Measurements from ENCODE around the gene FN3KRP. TPM values are rescaled to one million over a fixed set of nuclear protein-coding genes. Genes with fewer than 3 reads are reported as not detected.

The FN3KRP gene, protein sequence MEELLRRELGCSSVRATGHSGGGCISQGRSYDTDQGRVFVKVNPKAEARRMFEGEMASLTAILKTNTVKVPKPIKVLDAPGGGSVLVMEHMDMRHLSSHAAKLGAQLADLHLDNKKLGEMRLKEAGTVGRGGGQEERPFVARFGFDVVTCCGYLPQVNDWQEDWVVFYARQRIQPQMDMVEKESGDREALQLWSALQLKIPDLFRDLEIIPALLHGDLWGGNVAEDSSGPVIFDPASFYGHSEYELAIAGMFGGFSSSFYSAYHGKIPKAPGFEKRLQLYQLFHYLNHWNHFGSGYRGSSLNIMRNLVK
- total RNA-seq (10 to 100 TPM; 26.3 to 29.4 TPM), polyA plus RNA-seq (ENCODE audit: insufficient read length in 2 of 2) (10 to 100 TPM; 54.1 to 59.4 TPM)
- long read RNA-seq, donor 1, transcript FN3KRP-201 (6 exons, 1,849 nt), result major isoform, 16 of 17 reads
- long read RNA-seq, donor 1, partial matches to known transcripts, result 0 of 17 reads
- long read RNA-seq, donor 1, other reads (novel, unspliced or antisense), result 0 of 17 reads
- long read RNA-seq, donor 2, transcript FN3KRP-201 (6 exons, 1,849 nt), result major isoform, 10 of 11 reads
- long read RNA-seq, donor 2, partial matches to known transcripts, result 0 of 11 reads
- long read RNA-seq, donor 2, other reads (novel, unspliced or antisense), result 0 of 11 reads
- long read RNA-seq, donor 3, transcript FN3KRP-201 (6 exons, 1,849 nt), result major isoform, 8 of 8 reads
- long read RNA-seq, donor 3, partial matches to known transcripts, result 0 of 8 reads
- long read RNA-seq, donor 3, other reads (novel, unspliced or antisense), result 0 of 8 reads
- long read RNA-seq, donor 4, transcript FN3KRP-201 (6 exons, 1,849 nt), result major isoform, 17 of 19 reads
- long read RNA-seq, donor 4, partial matches to known transcripts, result 0 of 19 reads
- long read RNA-seq, donor 4, other reads (novel, unspliced or antisense), result 0 of 19 reads

DNA sequence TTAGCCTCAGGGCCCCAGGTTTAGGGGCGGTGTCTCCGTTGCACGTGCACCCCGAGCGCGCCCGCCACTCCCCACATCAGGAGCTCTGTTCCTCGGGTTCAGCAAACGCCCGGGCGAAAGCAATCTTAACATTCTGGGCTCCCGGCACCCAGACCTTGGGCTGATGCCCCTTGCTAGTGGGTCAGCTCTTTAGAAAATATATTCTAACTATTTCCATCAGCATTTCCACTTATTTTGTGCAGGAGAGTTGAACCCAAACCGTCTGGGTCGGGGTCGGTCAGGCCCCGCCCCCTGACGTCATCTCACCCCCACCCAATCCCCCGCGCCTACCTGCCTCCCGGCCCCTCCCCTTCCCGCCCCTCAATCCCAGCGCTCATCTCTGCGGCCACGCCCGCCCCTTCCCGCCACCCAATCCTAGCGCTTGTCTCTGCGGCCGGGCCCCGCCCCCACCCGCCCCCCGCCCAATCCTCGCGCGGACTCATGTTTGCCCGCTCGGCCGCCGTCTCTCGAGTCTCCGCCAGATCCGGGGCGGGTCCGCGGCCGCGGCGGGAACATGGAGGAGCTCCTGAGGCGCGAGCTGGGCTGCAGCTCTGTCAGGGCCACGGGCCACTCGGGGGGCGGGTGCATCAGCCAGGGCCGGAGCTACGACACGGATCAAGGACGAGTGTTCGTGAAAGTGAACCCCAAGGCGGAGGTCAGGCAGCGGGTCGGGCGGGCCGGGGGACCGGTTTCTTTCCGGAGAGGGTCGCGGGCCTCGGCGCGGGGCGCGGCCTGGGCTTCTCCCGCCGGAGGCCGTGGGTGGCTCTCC is at the start of gene FN3KRP:
Gene FN3KRP, plus strand, starts transcription at position 504 of the 808 bp plus-strand sequence. Its CDS starts 50 bp downstream, at position 554.
- peak in 5 of 6 donors; percentile 78 to 99 (median 88) for DNase-seq (ENCODE audit: low read depth in 4 of 6, low spot score in 6 of 6)
- Histone ChIP-seq H3K36me3 (ENCODE audit: control insufficient read depth, insufficient read depth, low read length) (peaks cover 38% of the 10 kb centered on the region), H3K4me3 (ENCODE audit: low read depth, low read length) (peak within 1 kb of the TSS; percentile 71), H3K9me3 (ENCODE audit: control insufficient read depth, insufficient read depth, low read length) (no peaks in the 10 kb centered on the region), H3K4me1 (ENCODE audit: control insufficient read depth, insufficient read depth, low read length) (peaks cover 23% of the 10 kb centered on the region), H3K27me3 (ENCODE audit: control insufficient read depth, insufficient read depth, low read length) (no peaks in the 10 kb centered on the region), H3K27ac (ENCODE audit: low read depth, low read length) (peak within 1 kb of the TSS; percentile 71)
- under 1% methylated on average over 64 of the region's 75 CpGs for WGBS (ENCODE audit: insufficient coverage)

DNA sequence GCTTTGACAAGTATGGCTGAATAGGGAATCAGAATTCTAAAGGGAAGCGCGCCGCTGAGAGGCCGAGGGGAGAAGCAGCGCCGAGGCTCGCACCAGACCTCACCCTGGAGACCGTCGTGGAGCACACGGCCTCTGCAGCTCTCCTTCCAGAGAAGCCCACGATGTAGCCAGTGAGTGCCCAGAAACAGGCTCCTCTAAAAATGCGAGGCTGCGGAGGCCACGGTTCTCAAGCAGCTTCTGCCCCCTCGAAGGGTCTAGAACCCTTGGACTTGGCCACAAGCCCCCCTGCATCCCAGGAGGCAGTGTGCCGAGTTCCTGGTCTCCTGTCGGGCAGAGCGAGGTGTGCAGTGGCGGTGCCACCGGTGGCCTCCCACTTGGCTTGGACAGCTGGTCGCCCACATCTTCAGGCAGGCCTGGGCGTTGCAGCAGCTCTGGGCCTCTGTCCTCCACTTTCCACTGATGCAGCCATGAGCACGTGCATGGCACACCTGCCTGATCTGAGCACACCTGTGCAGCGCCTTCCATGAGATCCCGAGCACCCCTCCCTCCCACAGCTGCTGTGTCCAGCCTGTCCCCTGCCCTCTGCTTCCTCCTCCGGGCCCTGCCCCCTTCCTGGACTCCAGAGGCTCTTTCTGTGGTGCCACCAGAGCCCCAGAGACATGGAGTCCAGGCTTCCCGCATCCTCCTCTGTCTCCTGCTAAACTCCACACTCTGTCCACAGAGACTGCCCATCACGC is 49.4 kb upstream of the FN3KRP start:
- H3K9me3 ChIP-seq (ENCODE audit: control insufficient read depth, insufficient read depth, low read length), result no peaks in the 10 kb centered on the region
- no peak for DNase-seq (ENCODE audit: low read depth in 4 of 6, low spot score in 6 of 6)
- peaks cover 45% of the 10 kb centered on the region for H3K36me3 ChIP-seq (ENCODE audit: control insufficient read depth, insufficient read depth, low read length)
- no peaks in the 10 kb centered on the region for H3K27me3 ChIP-seq (ENCODE audit: control insufficient read depth, insufficient read depth, low read length)
- H3K4me1 ChIP-seq (ENCODE audit: control insufficient read depth, insufficient read depth, low read length), result peaks cover 25% of the 10 kb centered on the region
- H3K4me3 ChIP-seq (ENCODE audit: low read depth, low read length), result no peak overlapping the region
- no peak overlapping the region for H3K27ac ChIP-seq (ENCODE audit: low read depth, low read length)
- 87% methylated on average over 28 of the region's 28 CpGs for WGBS (ENCODE audit: insufficient coverage)

DNA sequence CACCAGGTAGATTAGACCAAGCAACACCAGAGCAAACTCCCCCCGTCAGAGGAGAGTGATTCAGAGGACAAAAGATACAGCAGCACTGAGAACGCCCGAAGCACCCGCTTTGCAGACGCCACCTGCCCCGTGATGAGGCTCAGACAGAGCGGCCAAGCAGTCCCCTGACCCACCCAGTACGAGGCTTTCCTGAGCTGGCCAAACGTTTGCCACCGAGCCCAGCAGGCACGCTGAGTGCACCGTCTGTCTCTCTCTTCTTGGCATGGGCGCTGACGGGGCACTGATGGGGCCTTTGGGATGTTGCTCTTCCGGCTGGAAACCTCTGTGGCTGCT is 48.9 kb upstream of the FN3KRP start:
- 77% methylated on average over 15 of the region's 15 CpGs for WGBS (ENCODE audit: insufficient coverage)
- H3K36me3 ChIP-seq (ENCODE audit: control insufficient read depth, insufficient read depth, low read length), result peaks cover 39% of the 10 kb centered on the region
- DNase-seq (ENCODE audit: low read depth in 4 of 6, low spot score in 6 of 6), result peak in 1 of 6 donors; percentile 30
- no peak overlapping the region for H3K4me3 ChIP-seq (ENCODE audit: low read depth, low read length)
- no peaks in the 10 kb centered on the region for H3K27me3 ChIP-seq (ENCODE audit: control insufficient read depth, insufficient read depth, low read length)
- H3K27ac ChIP-seq (ENCODE audit: low read depth, low read length), result no peak overlapping the region
- peaks cover 25% of the 10 kb centered on the region for H3K4me1 ChIP-seq (ENCODE audit: control insufficient read depth, insufficient read depth, low read length)
- no peaks in the 10 kb centered on the region for H3K9me3 ChIP-seq (ENCODE audit: control insufficient read depth, insufficient read depth, low read length)

DNA sequence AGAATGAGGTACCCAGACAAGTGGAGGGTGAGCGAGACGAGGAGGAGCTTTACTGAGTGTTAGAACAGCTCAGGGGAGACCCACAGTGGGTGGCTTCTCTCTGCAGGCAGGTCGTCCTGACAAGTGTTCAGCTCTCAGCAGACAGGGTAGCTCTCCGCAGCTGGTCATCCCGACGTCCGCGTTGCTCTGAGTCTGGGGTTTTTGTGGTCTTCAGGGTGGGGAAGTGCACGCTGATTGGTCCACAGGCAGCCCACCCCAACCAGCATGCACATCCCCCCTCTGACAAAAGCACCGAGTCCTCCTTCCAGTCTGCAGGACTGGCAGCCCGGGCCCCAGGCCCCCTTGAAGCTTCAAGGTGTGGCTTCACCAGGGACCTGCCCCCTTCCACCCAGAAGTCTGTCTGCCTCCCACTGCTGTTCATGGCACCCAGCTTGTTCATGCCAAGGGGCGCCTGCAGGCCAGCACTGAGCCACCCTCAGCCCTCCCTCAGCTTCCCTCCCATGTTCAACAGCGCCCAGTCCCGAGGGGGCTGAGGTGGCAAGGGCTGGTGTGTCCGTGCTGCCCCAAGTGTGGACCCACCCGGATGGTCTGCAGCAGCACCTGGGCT is 48.4 kb upstream of the FN3KRP start:
- H3K27ac ChIP-seq (ENCODE audit: low read depth, low read length), result no peak overlapping the region
- no peak for DNase-seq (ENCODE audit: low read depth in 4 of 6, low spot score in 6 of 6)

DNA sequence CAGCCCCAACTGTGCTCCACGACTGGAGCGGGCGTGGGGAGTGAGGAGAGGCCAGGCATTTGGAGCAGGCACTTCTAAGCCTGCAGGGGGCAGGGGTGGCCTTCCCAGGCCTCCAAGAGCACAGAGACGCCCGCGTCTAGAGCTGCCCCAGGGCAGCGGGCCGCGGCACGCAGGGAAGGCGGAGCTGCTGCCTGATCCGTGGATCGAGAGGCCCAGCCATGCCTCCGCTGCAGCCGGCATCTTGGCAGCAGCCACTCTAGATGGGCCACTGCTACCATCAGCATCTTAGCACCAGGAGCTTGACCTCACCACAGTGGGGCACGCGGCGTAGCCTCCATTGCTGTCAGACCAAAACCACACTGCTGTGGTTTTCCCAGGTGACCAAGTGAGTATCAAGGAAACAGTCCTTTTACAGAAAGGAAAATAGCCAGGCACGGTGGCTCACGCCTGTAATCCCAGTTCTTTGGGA is 47.8 kb upstream of the FN3KRP start:
- H3K4me3 ChIP-seq (ENCODE audit: low read depth, low read length), result no peak overlapping the region

More for the DNA sequence above, 48.4 kb upstream of the FN3KRP start:
- Histone ChIP-seq H3K9me3 (ENCODE audit: control insufficient read depth, insufficient read depth, low read length) (no peaks in the 10 kb centered on the region), H3K4me3 (ENCODE audit: low read depth, low read length) (no peak overlapping the region), H3K27me3 (ENCODE audit: control insufficient read depth, insufficient read depth, low read length) (no peaks in the 10 kb centered on the region), H3K4me1 (ENCODE audit: control insufficient read depth, insufficient read depth, low read length) (peaks cover 25% of the 10 kb centered on the region), H3K36me3 (ENCODE audit: control insufficient read depth, insufficient read depth, low read length) (peaks cover 34% of the 10 kb centered on the region)
- 65% methylated on average over 9 of the region's 16 CpGs for WGBS (ENCODE audit: insufficient coverage)

DNA sequence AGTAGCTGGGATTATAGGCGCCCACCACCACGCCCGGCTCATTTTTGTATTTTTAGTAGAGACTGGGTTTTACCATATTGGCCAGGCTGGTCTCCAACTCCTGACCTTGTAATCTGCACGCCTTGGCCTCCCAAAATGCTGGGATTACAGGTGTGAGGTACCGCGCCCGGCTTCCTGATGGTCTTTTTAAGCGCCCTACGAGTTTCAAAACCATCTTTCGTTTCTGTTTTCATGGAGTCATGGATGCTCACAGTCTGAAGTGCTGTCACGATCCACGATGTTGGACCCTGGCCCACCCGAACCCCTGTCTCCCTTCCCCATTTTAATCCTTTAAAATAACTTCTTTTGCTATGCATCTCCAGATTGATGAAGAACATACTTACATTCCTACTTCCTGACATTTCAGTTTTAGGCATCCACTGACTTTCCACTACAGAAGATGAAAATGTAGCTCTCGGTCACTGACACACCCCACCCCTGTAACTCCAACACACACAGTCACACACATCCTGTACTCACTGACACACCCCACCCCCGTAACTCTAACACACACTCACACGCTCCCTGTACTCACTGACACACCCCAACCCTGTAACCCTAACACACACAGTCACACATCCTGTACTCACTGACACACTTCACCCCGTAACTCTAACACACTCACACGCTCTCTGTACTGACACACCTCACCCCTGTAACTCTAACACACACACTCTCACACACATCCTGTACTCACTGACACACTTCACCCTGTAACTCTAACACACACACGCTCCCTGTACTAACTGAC is 45.6 kb upstream of the FN3KRP start:
- DNase-seq (ENCODE audit: low read depth in 4 of 6, low spot score in 6 of 6), result no peak
- Histone ChIP-seq H3K9me3 (ENCODE audit: control insufficient read depth, insufficient read depth, low read length) (no peaks in the 10 kb centered on the region), H3K4me1 (ENCODE audit: control insufficient read depth, insufficient read depth, low read length) (peaks cover 24% of the 10 kb centered on the region), H3K4me3 (ENCODE audit: low read depth, low read length) (no peak overlapping the region), H3K27ac (ENCODE audit: low read depth, low read length) (no peak overlapping the region), H3K36me3 (ENCODE audit: control insufficient read depth, insufficient read depth, low read length) (peaks cover 19% of the 10 kb centered on the region), H3K27me3 (ENCODE audit: control insufficient read depth, insufficient read depth, low read length) (no peaks in the 10 kb centered on the region)
- 92% methylated on average over 18 of the region's 19 CpGs for WGBS (ENCODE audit: insufficient coverage)

More for the DNA sequence above, 47.8 kb upstream of the FN3KRP start:
- Histone ChIP-seq H3K27me3 (ENCODE audit: control insufficient read depth, insufficient read depth, low read length) (no peaks in the 10 kb centered on the region), H3K27ac (ENCODE audit: low read depth, low read length) (no peak overlapping the region), H3K36me3 (ENCODE audit: control insufficient read depth, insufficient read depth, low read length) (peaks cover 29% of the 10 kb centered on the region), H3K4me1 (ENCODE audit: control insufficient read depth, insufficient read depth, low read length) (peaks cover 25% of the 10 kb centered on the region), H3K9me3 (ENCODE audit: control insufficient read depth, insufficient read depth, low read length) (no peaks in the 10 kb centered on the region)
- WGBS (ENCODE audit: insufficient coverage), result 30% methylated on average over 19 of the region's 20 CpGs
- peak in 2 of 6 donors; percentile 33 to 44 for DNase-seq (ENCODE audit: low read depth in 4 of 6, low spot score in 6 of 6)

DNA sequence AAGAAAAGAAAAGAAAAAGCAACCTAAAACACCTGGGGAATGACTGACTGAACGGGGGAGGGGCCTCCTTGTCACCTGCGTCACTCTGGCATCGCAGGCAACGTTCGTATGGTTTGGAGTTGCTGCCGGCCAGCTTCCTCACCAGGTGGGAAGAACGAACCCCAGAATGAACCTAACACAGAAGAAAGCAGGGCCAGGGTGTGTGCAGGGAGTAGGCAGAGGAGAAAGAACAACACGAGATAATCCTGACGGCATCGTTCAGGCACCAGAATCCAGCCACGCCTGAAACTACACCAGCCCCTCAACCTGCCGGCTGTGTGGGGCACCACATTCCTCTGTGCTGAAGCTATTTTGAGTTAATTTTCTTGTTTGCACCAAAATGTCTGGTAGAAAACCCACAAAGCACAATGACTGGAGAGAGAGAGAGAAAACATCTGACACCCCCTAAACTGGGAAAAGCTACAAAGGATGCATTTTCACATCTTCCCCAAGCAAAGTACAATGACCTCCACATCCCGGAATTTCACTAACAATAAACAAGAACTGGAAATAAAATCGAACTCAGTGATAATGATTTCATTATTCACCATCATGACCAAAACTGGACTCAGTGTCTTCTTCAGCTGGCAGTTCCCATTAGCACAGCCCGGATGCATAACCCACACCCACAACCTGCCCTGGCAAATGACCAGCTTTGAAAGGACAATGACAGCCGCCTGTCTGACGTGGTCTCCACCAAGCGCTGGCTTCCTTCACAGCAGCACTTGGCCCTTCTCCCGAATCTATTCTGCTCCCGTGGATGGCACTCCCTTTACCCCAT is 41.6 kb upstream of the FN3KRP start:
- WGBS (ENCODE audit: insufficient coverage), result 77% methylated on average over 12 of the region's 20 CpGs
- H3K4me1 ChIP-seq (ENCODE audit: control insufficient read depth, insufficient read depth, low read length), result peaks cover 12% of the 10 kb centered on the region
- H3K9me3 ChIP-seq (ENCODE audit: control insufficient read depth, insufficient read depth, low read length), result no peaks in the 10 kb centered on the region
- H3K4me3 ChIP-seq (ENCODE audit: low read depth, low read length), result no peak overlapping the region
- H3K27ac ChIP-seq (ENCODE audit: low read depth, low read length), result no peak overlapping the region
- DNase-seq (ENCODE audit: low read depth in 4 of 6, low spot score in 6 of 6), result no peak
- no peaks in the 10 kb centered on the region for H3K27me3 ChIP-seq (ENCODE audit: control insufficient read depth, insufficient read depth, low read length)
- peaks cover 17% of the 10 kb centered on the region for H3K36me3 ChIP-seq (ENCODE audit: control insufficient read depth, insufficient read depth, low read length)

Data from spinal cord (tissue), 10 donors.